Mesothelial cell of epicardium (in vitro differentiated cells): ENCODE data around the gene ANKRD44. TPM values are rescaled to one million over a fixed set of nuclear protein-coding genes. Genes with fewer than 3 reads are reported as not detected.

Source experiments
- DNase-seq, 2 experiments: peaks; one replicate each; pipeline ENCODE4 v3.0.0; 2021; ENCODE audit warnings: low spot score in 2 of 2; ENCODE audit not compliant: unreplicated experiment in 2 of 2
- H3K27ac Mint-ChIP-seq: 2 replicates; pipeline ENCODE4 v1.8.0; 2021; ENCODE audit warnings: mixed read lengths
- H3K27me3 Mint-ChIP-seq: 2 replicates; pipeline ENCODE4 v1.8.0; 2021; ENCODE audit warnings: low read depth, mixed read lengths
- H3K36me3 Mint-ChIP-seq: 2 replicates; pipeline ENCODE4 v1.8.0; 2021; ENCODE audit warnings: mixed read lengths
- H3K4me1 Mint-ChIP-seq: 2 replicates; pipeline ENCODE4 v1.8.0; 2021; ENCODE audit warnings: mixed read lengths
- H3K4me3 Mint-ChIP-seq: 2 replicates; pipeline ENCODE4 v1.8.0; 2021; ENCODE audit warnings: mild to moderate bottlenecking, moderate library complexity, mixed read lengths
- H3K9me3 Mint-ChIP-seq: 2 replicates; pipeline ENCODE4 v1.8.0; 2021; ENCODE audit warnings: mixed read lengths
- total RNA-seq: library from RNA; stranded (reverse); gene quantifications from 3 replicates; pipeline ENCODE4 v1.2.1, GENCODE V29; 2021
- TF ChIP-seq, protein P1 (sequence below): fragments of 200-600 bp; sonication (generic); IDR thresholded peaks from one replicate; pipeline ENCODE4 v1.5.0; 2021; ENCODE audit warnings: antibody characterized with exemption; ENCODE audit not compliant: unreplicated experiment

ANKRD44 gene
- total RNA-seq, 1 donor from 2014 or later, result 10.4 TPM

DNA sequence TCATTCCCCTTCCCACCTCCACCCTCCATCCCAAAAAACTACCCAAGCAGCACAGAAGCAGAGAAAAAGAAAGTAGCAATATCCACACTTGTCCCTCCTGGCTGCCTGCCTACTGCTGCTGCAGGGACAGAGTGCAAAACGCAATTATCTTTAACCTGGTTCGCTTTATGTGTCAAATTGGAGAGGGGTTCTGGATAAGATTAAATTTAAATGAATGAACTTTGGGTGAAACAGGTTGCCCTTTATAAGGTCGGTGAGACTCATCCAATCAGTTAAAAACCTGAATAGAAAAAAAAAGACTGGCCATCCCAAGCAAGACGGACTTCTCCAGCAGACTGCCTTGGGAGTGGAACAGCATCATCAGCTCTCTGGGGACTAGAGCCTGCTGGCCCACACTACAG, 62.6 kb downstream of the ANKRD44 start:
- Mint-ChIP-seq H3K9me3 (no peaks in the 10 kb centered on the region), H3K36me3 (no peaks in the 10 kb centered on the region), H3K27ac (no peak overlapping the region), H3K4me3 (no peak overlapping the region), H3K4me1 (peaks cover 5% of the 10 kb centered on the region), H3K27me3 (no peaks in the 10 kb centered on the region)
- TF ChIP-seq, protein P1, sequence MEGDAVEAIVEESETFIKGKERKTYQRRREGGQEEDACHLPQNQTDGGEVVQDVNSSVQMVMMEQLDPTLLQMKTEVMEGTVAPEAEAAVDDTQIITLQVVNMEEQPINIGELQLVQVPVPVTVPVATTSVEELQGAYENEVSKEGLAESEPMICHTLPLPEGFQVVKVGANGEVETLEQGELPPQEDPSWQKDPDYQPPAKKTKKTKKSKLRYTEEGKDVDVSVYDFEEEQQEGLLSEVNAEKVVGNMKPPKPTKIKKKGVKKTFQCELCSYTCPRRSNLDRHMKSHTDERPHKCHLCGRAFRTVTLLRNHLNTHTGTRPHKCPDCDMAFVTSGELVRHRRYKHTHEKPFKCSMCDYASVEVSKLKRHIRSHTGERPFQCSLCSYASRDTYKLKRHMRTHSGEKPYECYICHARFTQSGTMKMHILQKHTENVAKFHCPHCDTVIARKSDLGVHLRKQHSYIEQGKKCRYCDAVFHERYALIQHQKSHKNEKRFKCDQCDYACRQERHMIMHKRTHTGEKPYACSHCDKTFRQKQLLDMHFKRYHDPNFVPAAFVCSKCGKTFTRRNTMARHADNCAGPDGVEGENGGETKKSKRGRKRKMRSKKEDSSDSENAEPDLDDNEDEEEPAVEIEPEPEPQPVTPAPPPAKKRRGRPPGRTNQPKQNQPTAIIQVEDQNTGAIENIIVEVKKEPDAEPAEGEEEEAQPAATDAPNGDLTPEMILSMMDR, result no peak
- DNase-seq, result no peak

DNA sequence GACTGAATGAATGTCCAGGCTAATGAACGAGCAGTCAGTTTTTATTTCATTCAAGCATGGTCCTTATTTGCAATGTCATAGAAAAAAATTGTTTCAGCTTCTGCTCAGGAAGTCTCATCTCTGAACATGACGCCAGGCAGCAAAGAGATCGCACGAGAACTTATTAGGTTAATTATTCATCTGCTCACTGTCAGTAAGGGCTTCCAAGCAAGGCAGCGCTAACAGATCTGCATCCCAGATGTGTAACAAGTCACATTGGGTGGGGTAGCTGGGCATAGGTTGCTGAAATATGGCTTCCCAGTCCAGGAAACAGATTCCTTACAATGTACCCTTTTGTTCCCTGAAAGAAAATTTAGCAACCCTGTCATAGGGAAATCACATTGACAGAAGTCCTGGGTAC, 63.5 kb downstream of the ANKRD44 start:
- Mint-ChIP-seq H3K4me3 (no peak overlapping the region), H3K27me3 (no peaks in the 10 kb centered on the region), H3K9me3 (no peaks in the 10 kb centered on the region), H3K27ac (no peak overlapping the region), H3K4me1 (peaks cover 5% of the 10 kb centered on the region), H3K36me3 (no peaks in the 10 kb centered on the region)
- TF ChIP-seq, protein P1, result no peak
- DNase-seq, result no peak

DNA sequence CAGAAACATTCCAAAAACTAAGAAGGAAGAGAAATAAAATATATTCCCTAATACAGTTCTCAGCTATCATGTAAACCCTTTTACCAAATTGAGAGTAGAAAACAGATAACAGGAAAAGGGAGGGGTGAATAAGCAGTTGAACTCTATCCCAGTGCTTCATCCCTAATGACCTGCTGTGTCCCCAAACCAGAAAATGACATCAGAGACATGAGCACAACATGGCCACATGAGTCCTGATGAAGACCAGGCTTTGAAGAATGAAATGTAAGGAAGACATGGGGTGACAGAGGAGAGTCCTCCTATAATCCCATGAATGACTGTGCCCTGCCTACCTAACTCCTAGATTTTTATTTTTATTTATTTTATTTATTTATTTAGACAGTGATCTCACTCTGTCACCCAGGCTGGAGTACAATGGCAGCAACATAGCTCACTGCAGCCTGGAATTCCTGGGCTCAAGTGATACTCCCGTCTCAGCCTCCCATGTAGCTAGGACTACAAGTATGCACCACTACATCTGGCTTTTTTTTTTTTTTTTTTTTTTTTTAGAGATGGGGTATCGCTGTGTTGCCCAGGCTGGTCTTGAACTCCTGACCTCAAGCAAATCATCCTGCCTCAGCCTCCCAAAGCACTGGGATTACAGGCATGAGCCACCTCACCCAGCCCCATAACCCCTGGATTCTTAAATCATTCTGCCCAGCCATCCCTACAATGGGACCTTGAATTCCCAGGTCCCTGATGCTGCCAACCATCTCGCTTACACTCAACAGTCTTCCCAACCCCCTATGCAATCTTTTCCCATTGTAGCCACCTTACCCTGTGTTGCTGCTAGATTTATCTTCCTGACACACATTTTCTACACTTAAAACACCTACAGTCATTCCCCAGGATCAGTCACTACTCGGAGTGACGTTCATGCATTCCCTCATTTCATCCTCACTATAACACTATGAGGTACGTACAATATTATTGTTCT, 64.5 kb downstream of the ANKRD44 start:
- H3K4me1 Mint-ChIP-seq, result peaks cover under 1% of the 10 kb centered on the region

DNA sequence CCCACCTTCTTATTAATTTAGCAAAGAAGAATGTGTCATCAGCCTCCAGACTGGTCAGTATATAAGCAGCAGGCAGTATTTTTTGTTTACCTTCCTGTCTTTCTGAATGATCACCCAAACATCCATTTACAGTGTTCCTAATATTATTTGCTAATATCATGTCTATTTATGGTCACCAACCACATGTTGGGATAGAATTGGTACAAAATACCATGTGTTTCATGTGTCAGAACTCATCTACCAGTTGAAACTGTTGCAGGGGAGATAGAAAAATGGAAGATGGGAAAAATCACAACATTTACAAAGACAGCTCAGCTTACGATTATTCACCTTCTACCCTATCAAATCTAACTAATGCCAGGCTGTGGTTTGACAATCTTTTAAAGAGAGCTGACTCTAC, 66.2 kb downstream of the ANKRD44 start:
- no peaks in the 10 kb centered on the region for H3K27me3 Mint-ChIP-seq

More for the DNA sequence above, 64.5 kb downstream of the ANKRD44 start:
- H3K9me3 Mint-ChIP-seq, result no peaks in the 10 kb centered on the region
- no peaks in the 10 kb centered on the region for H3K36me3 Mint-ChIP-seq
- no peak overlapping the region for H3K4me3 Mint-ChIP-seq
- no peak for DNase-seq
- no peak overlapping the region for H3K27ac Mint-ChIP-seq
- TF ChIP-seq, protein P1, result no peak
- no peaks in the 10 kb centered on the region for H3K27me3 Mint-ChIP-seq

DNA sequence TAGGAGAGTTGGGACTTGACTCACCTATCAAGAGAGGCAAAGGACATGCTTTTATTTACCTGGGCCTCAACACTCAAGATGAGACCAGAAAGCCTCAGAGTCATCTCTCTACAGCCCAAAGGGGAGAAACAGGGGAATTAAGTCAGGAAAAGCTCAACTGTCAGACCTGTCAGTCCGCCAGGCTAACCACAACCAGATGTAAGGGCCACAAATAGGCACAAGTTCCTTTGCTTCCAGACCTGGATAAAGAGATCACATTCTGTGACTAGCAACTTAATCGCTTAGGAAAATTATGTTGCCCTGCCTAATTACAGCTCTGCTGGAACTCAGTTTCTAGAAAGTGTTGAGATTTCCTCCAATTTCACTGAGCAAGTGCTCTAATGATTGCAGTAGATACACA, 67.9 kb downstream of the ANKRD44 start:
- Mint-ChIP-seq H3K4me1 (no peaks in the 10 kb centered on the region), H3K27me3 (peaks cover 2% of the 10 kb centered on the region), H3K36me3 (no peaks in the 10 kb centered on the region), H3K4me3 (no peak overlapping the region), H3K27ac (no peak overlapping the region), H3K9me3 (no peaks in the 10 kb centered on the region)
- DNase-seq, result no peak
- TF ChIP-seq, protein P1, result no peak

More for the DNA sequence above, 66.2 kb downstream of the ANKRD44 start:
- Mint-ChIP-seq H3K4me3 (no peak overlapping the region), H3K27ac (no peak overlapping the region), H3K9me3 (no peaks in the 10 kb centered on the region), H3K36me3 (no peaks in the 10 kb centered on the region), H3K4me1 (no peaks in the 10 kb centered on the region)
- DNase-seq, result no peak
- TF ChIP-seq, protein P1, result no peak
